22Rv1 (cell line): ENCODE measurements around the gene PDSS1.

Experiments used
- CTCF ChIP-seq: fragments of 450-650 bp; IDR thresholded peaks from 2 replicates; pipeline ENCODE4 v1.5.1; 2017; ENCODE audit warnings: mild to moderate bottlenecking
- ZFX ChIP-seq: fragments of 450-650 bp; IDR thresholded peaks from 2 replicates; pipeline ENCODE4 v1.6.1; 2017; ENCODE audit warnings: antibody characterized with exemption, borderline replicate concordance

DNA sequence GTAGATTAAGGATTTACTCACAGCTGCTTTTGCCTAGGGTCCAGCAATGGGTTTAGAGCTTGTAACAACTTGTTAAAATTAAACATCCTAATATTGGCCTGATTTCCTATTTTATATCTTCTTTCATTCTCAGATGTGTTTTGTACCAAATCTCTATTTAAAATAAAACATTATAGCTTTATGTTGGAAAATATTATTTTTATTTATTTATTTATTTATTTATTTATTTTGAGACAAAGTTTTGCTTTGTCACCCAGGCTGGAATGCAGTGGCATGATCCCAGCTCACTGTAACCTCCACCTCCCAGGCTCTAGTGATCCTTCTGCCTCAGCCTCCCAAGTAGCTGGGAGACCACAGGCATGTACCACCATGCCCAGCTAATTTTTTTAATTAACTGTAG, 17.9 kb upstream of the PDSS1 start:
- TF ChIP-seq CTCF (no peak), ZFX (no peak)
